Heart left ventricle (tissue), 16 donors: Measurements from ENCODE around the gene WDR86. TPM values are rescaled to one million over a fixed set of nuclear protein-coding genes. Genes with fewer than 3 reads are reported as not detected.

Experiments
- ATAC-seq, 4 donors: fragments of 200-7000 bp; cut with Tn5 transposase; one replicate each; pipeline ENCODE4 v1.9.1; 2020 to 2022; ENCODE audit warnings: moderate library complexity in 4 of 4, mild to moderate bottlenecking in 3 of 4, moderate number of reproducible peaks in 1 of 4
- DNase-seq, 5 donors: peaks; one replicate each; pipeline ENCODE4 v3.0.0-alpha.2; 2020
- H3K27ac ChIP-seq, 12 donors: fragments of 200-600 bp; sonication (generic) in 4 of 12; one replicate each; pipeline versions ENCODE4 v1.5.0 to v1.8.0; 2016 to 2022; ENCODE audit warnings: mild to moderate bottlenecking in 2 of 12
- H3K27me3 ChIP-seq, 9 donors: fragments of 200-600 bp; sonication (generic) in 2 of 9; one replicate each; pipeline versions ENCODE4 v1.5.1 to v1.8.0; 2016 to 2022; ENCODE audit warnings: mild to moderate bottlenecking in 3 of 9
- H3K36me3 ChIP-seq, 9 donors: fragments of 200-600 bp; sonication (generic) in 2 of 9; one replicate each; pipeline versions ENCODE4 v1.5.0 to v1.8.0; 2018 to 2022; ENCODE audit warnings: mild to moderate bottlenecking in 2 of 9
- H3K4me1 ChIP-seq, 12 donors: fragments of 200-600 bp; sonication (generic) in 4 of 12; one replicate each; pipeline versions ENCODE4 v1.5.0 to v1.8.0; 2016 to 2022; ENCODE audit warnings: mild to moderate bottlenecking in 3 of 12
- H3K4me3 ChIP-seq, 12 donors: fragments of 200-600 bp; sonication (generic) in 4 of 12; one replicate each; pipeline versions ENCODE4 v1.5.0 to v1.8.0; 2017 to 2022; ENCODE audit warnings: mild to moderate bottlenecking in 9 of 12, moderate library complexity in 4 of 12
- H3K9me3 ChIP-seq, 12 donors: fragments of 200-600 bp; sonication (generic) in 4 of 12; one replicate each; pipeline versions ENCODE4 v1.5.0 to v1.8.0; 2016 to 2022; ENCODE audit warnings: mild to moderate bottlenecking in 1 of 12
- POLR2A ChIP-seq, 2 donors: fragments of 450-650 bp; IDR thresholded peaks; one replicate each; pipeline ENCODE4 v1.6.1; 2017; ENCODE audit warnings: antibody characterized with exemption in 2 of 2, mild to moderate bottlenecking in 2 of 2, moderate library complexity in 2 of 2
- WGBS, 4 donors: extraction: QIAGEN DNeasy Blood & Tissue Kit in 2 of 4; methylation state at CpG; one replicate each; pipeline versions ENCODE4 v1.1.5 to v1.1.7; 2013 to 2018; 5-methylcytosine and 5-hydroxymethylcytosine counted together
- intact Hi-C, 10 donors: fragments of 100-400 bp; cut with DNase I; formaldehyde crosslinking; loops; one replicate each; pipeline versions ENCODE4 v1.11.1 to v1.14.2; 2022
- long read RNA-seq, 3 donors: library from polyadenylated mRNA; unstranded; transcript quantifications; one replicate each; pipeline ENCODE4 v2.0.0, GENCODE V29; 2020 to 2021
- polyA plus RNA-seq, 2 donors: library from polyadenylated mRNA; stranded (reverse); fragments of 200-250 nt; gene quantifications; one replicate each; pipeline ENCODE4 v1.2.3, GENCODE V29; 2013
- total RNA-seq, 9 donors: library from RNA; depleted of rRNA in 2 of 9; stranded (reverse); fragments of >200 nt in 2 of 9; fragmentation: NEBNext Ultra II Directional in 3 of 9; extraction: Animal tissue kit (Norgen Biotek cat#: 25700) in 3 of 9; gene quantifications; one replicate each; pipeline versions ENCODE4 v1.1.0 to v1.2.4, GENCODE V29; 2016 to 2023
- TF ChIP-seq, protein P1 (sequence below), 12 donors: fragments of 200-600 bp; sonication (generic) in 4 of 12; IDR thresholded peaks; one replicate each; pipeline versions ENCODE4 v1.5.0 to v1.8.0; 2018 to 2022; ENCODE audit warnings: antibody characterized with exemption in 12 of 12, mild to moderate bottlenecking in 5 of 12
- donor health status: ischemic (EF 13 %, LVEDD 7.1; RV severe dilation, severe dysfunction).
- donor health status: healthy with polysubstance abuse.
- donor health status: DM: no; HTN: yes; CAD: no.
- donor health status: DM: no; HTN: no; CAD: no.
- donor health status: ischemic (EF 25% LVEDD 6.9; RV normal size, moderate dysfunction).
- donor health status: ischemic (EF 25% LVEDD 5.7; RV mildly dilated, moderate dysfunction).
- donor health status: healthy.
- donor health status: DM: yes; HTN: yes; CAD: no.
- donor health status: ischemic (EF 35%, LVEDD 5.7; RV mildly dilated, moderate dysfunction).
- donor health status: nonischemic (EF 11% LVEDD 7.7; RV severe dilation, severe dysfunction).
- donor health status: DM: yes; HTN: yes; CAD: no.
- donor health status: PGD.
- donor health status: ischemic (EF 29% LVEDD 5.4; RV normal size, mild dysfunction).
- donor health status: nonischemic (EF 23%, LVEDD 6.1; RV moderate dilation, normal function).

The WDR86 gene, protein sequence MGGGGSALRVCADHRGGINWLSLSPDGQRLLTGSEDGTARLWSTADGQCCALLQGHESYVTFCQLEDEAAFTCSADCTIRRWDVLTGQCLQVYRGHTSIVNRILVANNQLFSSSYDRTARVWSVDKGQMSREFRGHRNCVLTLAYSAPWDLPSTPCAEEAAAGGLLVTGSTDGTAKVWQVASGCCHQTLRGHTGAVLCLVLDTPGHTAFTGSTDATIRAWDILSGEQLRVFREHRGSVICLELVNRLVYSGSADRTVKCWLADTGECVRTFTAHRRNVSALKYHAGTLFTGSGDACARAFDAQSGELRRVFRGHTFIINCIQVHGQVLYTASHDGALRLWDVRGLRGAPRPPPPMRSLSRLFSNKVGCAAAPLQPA
- 1 to 10 TPM in 2 of 9 donors, under 1 TPM in 4, not detected in 3; 0.37 to 1.7 (median 0.52) TPM for total RNA-seq
- not detected for polyA plus RNA-seq
- long read RNA-seq, donor 1, result 0 reads
- long read RNA-seq, donor 2, result 0 reads
- long read RNA-seq, donor 3, result 0 reads

GRCh38 chr7:151409667-151410404, at the start of gene WDR86:
Gene WDR86, minus strand, starts transcription at chr7:151410038. Its CDS starts 449 bp downstream, at chr7:151409589.
- Histone ChIP-seq H3K27me3 (peaks cover 18 to 57% (median 26%) of the 10 kb centered on the region in 9 donors), H3K4me1 (peaks cover 0 to 24% (median 13%) of the 10 kb centered on the region in 12 donors), H3K9me3 (no peaks in the 10 kb centered on the region), H3K27ac (peak within 1 kb of the TSS in 3 of 12 donors; percentile 24 to 63 (median 46)), H3K36me3 (no peaks in the 10 kb centered on the region), H3K4me3 (peak within 1 kb of the TSS; percentile 28 to 53 (median 48))
- 1% methylated on average over 24 to 75 of the region's 75 CpGs for WGBS, 4 donors
- ATAC-seq (peak in 1 of 4 donors; percentile 22), DNase-seq (no peak)
- intact Hi-C loops, result no loop called here
- no peak for TF ChIP-seq POLR2A (IDR thresholded peaks at IDR 0.05)
- TF ChIP-seq, protein P1, sequence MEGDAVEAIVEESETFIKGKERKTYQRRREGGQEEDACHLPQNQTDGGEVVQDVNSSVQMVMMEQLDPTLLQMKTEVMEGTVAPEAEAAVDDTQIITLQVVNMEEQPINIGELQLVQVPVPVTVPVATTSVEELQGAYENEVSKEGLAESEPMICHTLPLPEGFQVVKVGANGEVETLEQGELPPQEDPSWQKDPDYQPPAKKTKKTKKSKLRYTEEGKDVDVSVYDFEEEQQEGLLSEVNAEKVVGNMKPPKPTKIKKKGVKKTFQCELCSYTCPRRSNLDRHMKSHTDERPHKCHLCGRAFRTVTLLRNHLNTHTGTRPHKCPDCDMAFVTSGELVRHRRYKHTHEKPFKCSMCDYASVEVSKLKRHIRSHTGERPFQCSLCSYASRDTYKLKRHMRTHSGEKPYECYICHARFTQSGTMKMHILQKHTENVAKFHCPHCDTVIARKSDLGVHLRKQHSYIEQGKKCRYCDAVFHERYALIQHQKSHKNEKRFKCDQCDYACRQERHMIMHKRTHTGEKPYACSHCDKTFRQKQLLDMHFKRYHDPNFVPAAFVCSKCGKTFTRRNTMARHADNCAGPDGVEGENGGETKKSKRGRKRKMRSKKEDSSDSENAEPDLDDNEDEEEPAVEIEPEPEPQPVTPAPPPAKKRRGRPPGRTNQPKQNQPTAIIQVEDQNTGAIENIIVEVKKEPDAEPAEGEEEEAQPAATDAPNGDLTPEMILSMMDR (IDR thresholded peaks at IDR 0.05), result no peak

DNA sequence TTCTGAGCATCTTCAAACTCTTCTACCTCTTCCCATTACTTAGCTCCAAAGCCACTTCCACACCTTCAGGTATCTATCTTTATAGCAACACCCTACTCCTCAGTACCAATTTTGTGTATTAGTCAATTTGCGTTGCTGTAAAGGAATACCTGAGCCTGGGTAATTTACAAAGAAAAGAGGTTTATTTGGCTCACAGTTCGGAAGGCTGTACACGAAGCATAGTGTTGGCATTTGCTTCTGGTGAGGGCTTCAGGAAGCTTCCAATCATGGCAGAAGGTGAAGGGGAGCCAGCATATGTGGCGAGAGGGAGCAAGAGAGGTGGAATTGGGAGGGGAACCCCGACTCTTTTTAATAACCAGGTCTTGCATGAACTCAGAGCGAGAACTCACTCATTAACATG, 47.7 kb upstream of the WDR86 start:
- Histone ChIP-seq H3K4me3 (no peak overlapping the region), H3K4me1 (peaks cover 3 to 34% (median 22%) of the 10 kb centered on the region in 12 donors), H3K27me3 (no peaks in the 10 kb centered on the region), H3K9me3 (peaks cover 0 to 6% (median 4%) of the 10 kb centered on the region in 12 donors), H3K27ac (no peak overlapping the region), H3K36me3 (no peaks in the 10 kb centered on the region)
- intact Hi-C loops, result loop anchor here in 1 of 10 donors (10.0 kb wide), 1 partner anchor 297 kb away; no protein-coding TSS in a partner anchor
- no peak for DNase-seq
- WGBS, 4 donors, result 97% methylated on average over 6 of the region's 6 CpGs
- TF ChIP-seq, protein P1 (IDR thresholded peaks at IDR 0.05), result no peak
- no peak for TF ChIP-seq POLR2A (IDR thresholded peaks at IDR 0.05)
- ATAC-seq, result no peak

DNA sequence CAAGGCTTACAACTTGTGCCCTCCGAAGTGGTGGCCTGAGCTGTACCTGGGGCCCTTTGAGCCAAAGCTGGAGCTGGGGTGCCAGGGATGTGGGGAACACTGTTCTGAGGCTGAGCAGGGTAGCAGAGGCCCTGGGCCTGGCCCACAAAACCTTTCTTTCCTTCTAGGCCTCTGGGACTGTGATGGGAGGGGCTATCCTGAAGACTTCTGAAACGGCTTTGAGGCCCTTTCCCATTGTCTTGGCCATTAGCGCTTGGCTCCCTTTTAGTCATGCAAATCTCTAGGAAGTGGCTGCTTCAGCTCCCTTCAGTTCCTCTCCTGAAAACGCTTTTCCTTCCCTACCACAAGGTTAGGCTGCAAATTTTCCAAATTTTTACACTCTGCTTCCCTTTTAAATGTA, 46.9 kb upstream of the WDR86 start:
- Histone ChIP-seq H3K36me3 (no peaks in the 10 kb centered on the region), H3K4me1 (peaks cover 3 to 34% (median 22%) of the 10 kb centered on the region in 12 donors), H3K4me3 (no peak overlapping the region), H3K9me3 (no peaks in the 10 kb centered on the region), H3K27me3 (no peaks in the 10 kb centered on the region), H3K27ac (no peak overlapping the region)
- whole genome bisulfite sequencing, 4 donors, result 80 to 84% (median 80%) methylated on average over 4 of the region's 4 CpGs
- DNase-seq (no peak), ATAC-seq (no peak)
- intact Hi-C loops, result loop anchor here in 1 of 10 donors (10.0 kb wide), 1 partner anchor 298 kb away; no protein-coding TSS in a partner anchor
- no peak for TF ChIP-seq POLR2A (IDR thresholded peaks at IDR 0.05)
- TF ChIP-seq, protein P1 (IDR thresholded peaks at IDR 0.05), result no peak

DNA sequence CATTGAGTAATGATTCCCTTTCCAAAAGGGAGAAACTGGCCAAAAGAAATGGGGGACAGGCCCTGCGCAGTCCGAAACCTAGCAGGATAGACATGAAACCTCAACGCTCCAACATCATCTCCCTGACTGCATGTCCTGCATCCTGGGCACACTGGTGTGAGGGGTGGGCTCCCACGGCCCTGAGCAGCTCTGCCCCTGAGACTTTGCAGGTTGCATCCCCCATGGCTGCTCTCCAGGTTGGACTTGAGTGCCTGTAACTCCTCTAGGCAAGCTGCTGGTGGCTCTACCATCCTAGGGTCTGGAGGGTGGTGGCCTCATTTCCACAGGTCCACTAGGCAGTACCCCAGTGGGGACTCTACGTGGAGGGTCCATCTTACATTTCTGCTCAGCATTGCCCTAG, 46.4 kb upstream of the WDR86 start:
- H3K27me3 ChIP-seq, result no peaks in the 10 kb centered on the region
- H3K4me3 ChIP-seq, result no peak overlapping the region
- no peak overlapping the region for H3K27ac ChIP-seq
- TF ChIP-seq, protein P1 (IDR thresholded peaks at IDR 0.05), result no peak
- no peak for TF ChIP-seq POLR2A (IDR thresholded peaks at IDR 0.05)
- no peak for DNase-seq
- ATAC-seq, result no peak
- 99 to 100% (median 99%) methylated on average over 5 of the region's 5 CpGs for WGBS, 4 donors
- peaks cover 3 to 29% (median 22%) of the 10 kb centered on the region in 12 donors for H3K4me1 ChIP-seq
- no peaks in the 10 kb centered on the region for H3K9me3 ChIP-seq
- no peaks in the 10 kb centered on the region for H3K36me3 ChIP-seq
- intact Hi-C loops, result loop anchor here in 1 of 10 donors (10.0 kb wide), 1 partner anchor 299 kb away; no protein-coding TSS in a partner anchor
